Gastrocnemius medialis (tissue), 4 donors: ENCODE measurements around the gene ZNF501. TPM values are rescaled to one million over a fixed set of nuclear protein-coding genes. Genes with fewer than 3 reads are reported as not detected.

Source experiments
- ATAC-seq, 2 donors: fragments of 150-250 bp; one replicate each; pipeline ENCODE4 v1.9.1; 2016
- DNase-seq, 2 donors: peaks; one replicate each; pipeline ENCODE4 v3.0.0-alpha.2; 2019
- H3K27ac ChIP-seq, 4 donors: fragments of 200-600 bp; sonication (generic); 1 replicate in 1 of 4; 2 replicates in 3 of 4; pipeline ENCODE4 v1.5.1; 2016 to 2018; ENCODE audit warnings: mild to moderate bottlenecking in 2 of 4, moderate library complexity in 1 of 4
- H3K27me3 ChIP-seq, 3 donors: fragments of 200-600 bp; sonication (generic) in 2 of 3; 1 replicate in 1 of 3; 2 replicates in 2 of 3; pipeline versions ENCODE4 v1.5.1 to v1.6.0; 2016 to 2019; ENCODE audit warnings: mild to moderate bottlenecking in 1 of 3, moderate library complexity in 1 of 3
- H3K36me3 ChIP-seq, 2 donors: fragments of 200-600 bp; sonication (generic) in 1 of 2; one replicate each; pipeline ENCODE4 v1.5.1; 2017 to 2018
- H3K4me1 ChIP-seq, 2 donors: fragments of 200-600 bp; sonication (generic) in 1 of 2; one replicate each; pipeline ENCODE4 v1.5.1; 2016 to 2017; ENCODE audit warnings: mild to moderate bottlenecking in 2 of 2
- H3K4me3 ChIP-seq, 4 donors: fragments of 200-600 bp; sonication (generic) in 3 of 4; 1 replicate in 1 of 4; 2 replicates in 3 of 4; pipeline ENCODE4 v1.5.1; 2016 to 2019; ENCODE audit warnings: mild to moderate bottlenecking in 2 of 4
- H3K9me3 ChIP-seq, 3 donors: fragments of 200-600 bp; sonication (generic) in 2 of 3; 1 replicate in 1 of 3; 2 replicates in 2 of 3; pipeline ENCODE4 v1.5.1; 2016 to 2019
- CTCF ChIP-seq, 5 experiments: fragments of 450-650 bp in 3 of 5; fragments of 200-600 bp in 2 of 5; sonication (generic) in 2 of 5; IDR thresholded peaks in 4 of 5; conservative IDR thresholded peaks in 1 of 5; 1 replicate in 4 of 5; 2 replicates in 1 of 5; pipeline ENCODE4 v1.5.1; 2016 to 2019; ENCODE audit warnings: antibody characterized with exemption in 5 of 5, mild to moderate bottlenecking in 3 of 5, moderate library complexity in 3 of 5
- POLR2A ChIP-seq, 2 donors: fragments of 450-650 bp; IDR thresholded peaks; one replicate each; pipeline ENCODE4 v1.6.1; 2017; ENCODE audit warnings: antibody characterized with exemption in 2 of 2, mild to moderate bottlenecking in 2 of 2, moderate library complexity in 2 of 2
- in situ Hi-C, 4 donors: fragments of 200-750 bp; cut with MboI; loops; one replicate each; pipeline versions ENCODE4 v1.15.0 to v1.8.0; 2017; ENCODE audit warnings: low sequenced_read_pairs in 4 of 4
- intact Hi-C: fragments of 100-400 bp; cut with DNase I; formaldehyde crosslinking; loops from one replicate; pipeline ENCODE4 v1.15.1; 2023; ENCODE audit warnings: low total_unique reads
- total RNA-seq, 4 donors: library from RNA; depleted of rRNA; stranded (reverse); fragments of >200 nt; gene quantifications; one replicate each; pipeline versions ENCODE4 v1.1.0 to v1.2.3, GENCODE V29; 2016

ZNF501 gene
- total RNA-seq, 4 donors from 2014 or later, result 0.92 to 4.7 (median 1.4) TPM

- Histone ChIP-seq H3K9me3 (no peaks in the 10 kb centered on the region), H3K4me1 (peaks cover 4 to 5% of the 10 kb centered on the region in 2 donors), H3K27me3 (peaks cover 0 to 9% (median 7%) of the 10 kb centered on the region in 3 donors), H3K4me3 (no peak overlapping the region), H3K36me3 (no peaks in the 10 kb centered on the region), H3K27ac (no peak overlapping the region)
- no peak for DNase-seq
- TF ChIP-seq POLR2A (IDR thresholded peaks at IDR 0.05) (no peak), CTCF (IDR thresholded peaks at IDR 0.05 in 4 of 5, conservative IDR thresholded peaks at IDR 0.05 in 1 of 5) (no peak)
- in situ Hi-C loops (no loop called here), intact Hi-C loops (no loop called here)
- ATAC-seq, result no peak
Observed at GRCh38 chr3:44687898-44688297, 41.5 kb upstream of the ZNF501 start.

GRCh38 chr3:44712455-44713075, 16.9 kb upstream of the ZNF501 start, which contains the start of gene ZNF502:
Gene ZNF502 (plus strand): TSS chr3:44712660. CDS start chr3:44720262, 7,602 bp downstream.
- H3K9me3 ChIP-seq, result peaks cover 0 to 7% (median 0%) of the 10 kb centered on the region in 3 donors
- peak; percentile 75 to 96 for ATAC-seq
- intact Hi-C loops (loop anchor here (1.0 to 5.0 kb wide), 3 partner anchors 17 to 150 kb away; partner anchors contain the start of genes KIAA1143, KIF15, TMEM42 and ZNF501), in situ Hi-C loops (no loop called here)
- H3K4me3 ChIP-seq, result peak within 1 kb of the TSS; percentile 68 to 90 (median 88)
- H3K36me3 ChIP-seq, result peaks cover 0 to 8% of the 10 kb centered on the region in 2 donors
- H3K4me1 ChIP-seq, result peaks cover 0 to 4% of the 10 kb centered on the region in 2 donors
- peak; percentile 60 to 78 for DNase-seq
- peaks cover 0 to 3% (median 0%) of the 10 kb centered on the region in 3 donors for H3K27me3 ChIP-seq
- H3K27ac ChIP-seq, result peak within 1 kb of the TSS; percentile 60 to 70 (median 66)
- TF ChIP-seq CTCF (IDR thresholded peaks at IDR 0.05 in 4 of 5, conservative IDR thresholded peaks at IDR 0.05 in 1 of 5) (peak in 3 of 5 experiments; percentile 31 to 45 (median 42)), POLR2A (IDR thresholded peaks at IDR 0.05) (peak in 1 of 2 donors; percentile 34)

- Histone ChIP-seq H3K36me3 (peaks cover 10 to 64% of the 10 kb centered on the region in 2 donors), H3K27ac (no peak overlapping the region), H3K4me1 (no peaks in the 10 kb centered on the region), H3K4me3 (peak overlapping the region in 1 of 4 donors; percentile 35), H3K9me3 (peaks cover 16 to 73% (median 43%) of the 10 kb centered on the region in 3 donors), H3K27me3 (no peaks in the 10 kb centered on the region)
- in situ Hi-C loops (no loop called here), intact Hi-C loops (no loop called here)
- no peak for DNase-seq
- TF ChIP-seq POLR2A (IDR thresholded peaks at IDR 0.05), result no peak
- TF ChIP-seq CTCF (IDR thresholded peaks at IDR 0.05 in 4 of 5, conservative IDR thresholded peaks at IDR 0.05 in 1 of 5), result no peak
- no peak for ATAC-seq
Observed at GRCh38 chr3:44721231-44722102, 8.0 kb upstream of the ZNF501 start.

- in situ Hi-C loops, result no loop called here
- DNase-seq, result no peak
- no peaks in the 10 kb centered on the region for H3K27me3 ChIP-seq
- ATAC-seq, result no peak
- H3K4me1 ChIP-seq, result no peaks in the 10 kb centered on the region
- H3K9me3 ChIP-seq, result peaks cover 16 to 78% (median 43%) of the 10 kb centered on the region in 3 donors
- peak overlapping the region in 1 of 4 donors; percentile 35 for H3K4me3 ChIP-seq
- intact Hi-C loops, result no loop called here
- H3K36me3 ChIP-seq, result peaks cover 10 to 61% of the 10 kb centered on the region in 2 donors
- no peak overlapping the region for H3K27ac ChIP-seq
- TF ChIP-seq POLR2A (IDR thresholded peaks at IDR 0.05), result no peak
- no peak for TF ChIP-seq CTCF (IDR thresholded peaks at IDR 0.05 in 4 of 5, conservative IDR thresholded peaks at IDR 0.05 in 1 of 5)
Observed at GRCh38 chr3:44722103-44722401, 7.4 kb upstream of the ZNF501 start.
